PC-9 (cell line): ENCODE measurements around the gene MBD5. TPM values are rescaled to one million over a fixed set of nuclear protein-coding genes. Genes with fewer than 3 reads are reported as not detected.

ENCODE experiments used
- BruUV-seq: library from RNA; stranded (reverse); fragments of 400-500 nt; replicated peaks from 2 replicates; lab custom pipeline; 2021; lab: Mats Ljungman, UMichigan
- CTCF ChIA-PET: fragments of 300-600 bp; sonication (Branson Sonifier 250); formaldehyde crosslinking; loops from one replicate; lab custom pipeline; 2022; ENCODE audit warnings: antibody characterized with exemption; lab: Charles Lee
- POLR2A ChIA-PET: fragments of 300-600 bp; sonication (Branson Sonifier 250); formaldehyde crosslinking; loops from one replicate; lab custom pipeline; 2022; ENCODE audit warnings: antibody characterized with exemption; ENCODE audit not compliant: unreplicated experiment; lab: Charles Lee
- DNase-seq, 2 experiments: peaks; one replicate each; pipeline versions ENCODE4 v3.0.0 to v3.0.0-alpha.2; 2015 to 2022; ENCODE audit warnings: mixed read lengths in 1 of 2
- H2AFZ ChIP-seq: fragments of 200-600 bp; sonication (generic); 2 replicates; pipeline ENCODE4 v1.8.1; 2017; ENCODE audit warnings: antibody characterized with exemption
- H3F3A ChIP-seq: fragments of 200-600 bp; sonication (generic); 2 replicates; pipeline ENCODE4 v1.8.1; 2017; ENCODE audit warnings: antibody characterized with exemption, mild to moderate bottlenecking, low read depth; ENCODE audit not compliant: insufficient read depth
- H3K27ac ChIP-seq: fragments of 200-600 bp; sonication (generic); 2 replicates; pipeline ENCODE4 v1.6.1; 2016; ENCODE audit warnings: mixed run types
- H3K27me3 ChIP-seq: fragments of 200-600 bp; sonication (generic); 2 replicates; pipeline ENCODE4 v1.6.1; 2016; ENCODE audit warnings: low read depth, mixed run types; ENCODE audit not compliant: insufficient read depth
- H3K36me3 ChIP-seq: fragments of 200-600 bp; sonication (generic); 2 replicates; pipeline ENCODE4 v1.6.1; 2016; ENCODE audit warnings: low read depth, mixed run types
- H3K4me1 ChIP-seq: fragments of 200-600 bp; sonication (generic); replicated peaks from 2 replicates; pipeline ENCODE4 v1.6.1; 2016; ENCODE audit warnings: mixed run types; ENCODE audit not compliant: insufficient read depth
- H3K4me2 ChIP-seq: fragments of 200-600 bp; sonication (generic); 2 replicates; pipeline ENCODE4 v1.6.1; 2017; ENCODE audit warnings: mixed run types
- H3K4me3 ChIP-seq: fragments of 200-600 bp; sonication (generic); 2 replicates; pipeline ENCODE4 v1.6.1; 2016; ENCODE audit warnings: mixed run types
- H3K79me2 ChIP-seq: fragments of 200-600 bp; sonication (generic); 2 replicates; pipeline ENCODE4 v1.6.1; 2017; ENCODE audit warnings: low read depth, mixed run types
- H3K9me2 ChIP-seq: fragments of 200-600 bp; sonication (generic); 2 replicates; pipeline ENCODE4 v1.8.1; 2017; ENCODE audit warnings: mild to moderate bottlenecking; ENCODE audit not compliant: insufficient read depth
- H3K9me3 ChIP-seq: fragments of 200-600 bp; sonication (generic); 2 replicates; pipeline ENCODE4 v1.8.1; 2016; ENCODE audit warnings: low read depth; ENCODE audit not compliant: insufficient read depth
- H4K20me1 ChIP-seq: fragments of 200-600 bp; sonication (generic); 2 replicates; pipeline ENCODE4 v1.8.1; 2017; ENCODE audit not compliant: insufficient read depth
- EZH2 ChIP-seq: fragments of 200-600 bp; sonication (generic); IDR thresholded peaks from 2 replicates; pipeline ENCODE4 v1.8.0; 2017; ENCODE audit warnings: antibody characterized with exemption, low read depth
- intact Hi-C: fragments of 100-400 bp; cut with micrococcal nuclease; formaldehyde crosslinking; loops from one replicate; pipeline ENCODE4 v1.10.0; 2022; ENCODE audit not compliant: unreplicated experiment
- total RNA-seq: library from RNA; stranded (reverse); gene quantifications from 2 replicates; pipeline ENCODE4 v1.2.3, GENCODE V29; 2021
- TF ChIP-seq, protein P1 (sequence below): fragments of 200-600 bp; sonication (generic); conservative IDR thresholded peaks from 2 replicates; pipeline ENCODE4 v1.6.1; 2017; ENCODE audit warnings: mixed run types, antibody characterized with exemption, mild to moderate bottlenecking, moderate library complexity

MBD5 gene
- total RNA-seq, 1 experiment from 2014 or later = 46.5 TPM

DNA sequence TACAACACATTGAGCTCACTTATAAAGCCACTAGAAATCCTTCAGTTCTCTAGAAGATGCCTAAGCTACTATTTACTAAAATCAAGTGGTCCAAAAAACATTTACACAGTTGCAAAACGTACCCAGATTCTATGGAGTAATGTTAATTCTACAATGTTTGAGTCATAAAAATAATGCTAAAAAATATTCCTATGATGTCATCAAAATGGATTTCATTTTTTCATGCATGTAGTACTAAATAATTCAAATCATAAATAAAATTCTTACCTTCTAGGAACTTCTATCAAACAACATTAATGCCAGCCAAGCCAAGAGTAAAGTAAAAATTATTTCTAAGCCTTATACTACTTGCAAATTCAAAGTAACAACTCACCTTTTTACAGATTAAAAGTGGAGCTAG is 454.7 kb downstream of the MBD5 start:
- DNase-seq = no peak
- Histone ChIP-seq H3K4me3 (no peak overlapping the region), H3K36me3 (no peaks in the 10 kb centered on the region), H3K4me1 (no peaks in the 10 kb centered on the region), H3K9me2 (no peaks in the 10 kb centered on the region), H4K20me1 (no peaks in the 10 kb centered on the region), H3K4me2 (no peak overlapping the region), H3K27ac (no peak overlapping the region), H3K79me2 (no peaks in the 10 kb centered on the region), H3K9me3 (no peaks in the 10 kb centered on the region), H2AFZ (no peak overlapping the region), H3F3A (no peaks in the 10 kb centered on the region), H3K27me3 (no peaks in the 10 kb centered on the region)
- no TSS peak for BruUV-seq
- CTCF ChIA-PET = no interaction called here
- intact Hi-C loops = no loop called here
- POLR2A ChIA-PET = no interaction called here
- TF ChIP-seq EZH2 = no peak
- TF ChIP-seq, protein P1, sequence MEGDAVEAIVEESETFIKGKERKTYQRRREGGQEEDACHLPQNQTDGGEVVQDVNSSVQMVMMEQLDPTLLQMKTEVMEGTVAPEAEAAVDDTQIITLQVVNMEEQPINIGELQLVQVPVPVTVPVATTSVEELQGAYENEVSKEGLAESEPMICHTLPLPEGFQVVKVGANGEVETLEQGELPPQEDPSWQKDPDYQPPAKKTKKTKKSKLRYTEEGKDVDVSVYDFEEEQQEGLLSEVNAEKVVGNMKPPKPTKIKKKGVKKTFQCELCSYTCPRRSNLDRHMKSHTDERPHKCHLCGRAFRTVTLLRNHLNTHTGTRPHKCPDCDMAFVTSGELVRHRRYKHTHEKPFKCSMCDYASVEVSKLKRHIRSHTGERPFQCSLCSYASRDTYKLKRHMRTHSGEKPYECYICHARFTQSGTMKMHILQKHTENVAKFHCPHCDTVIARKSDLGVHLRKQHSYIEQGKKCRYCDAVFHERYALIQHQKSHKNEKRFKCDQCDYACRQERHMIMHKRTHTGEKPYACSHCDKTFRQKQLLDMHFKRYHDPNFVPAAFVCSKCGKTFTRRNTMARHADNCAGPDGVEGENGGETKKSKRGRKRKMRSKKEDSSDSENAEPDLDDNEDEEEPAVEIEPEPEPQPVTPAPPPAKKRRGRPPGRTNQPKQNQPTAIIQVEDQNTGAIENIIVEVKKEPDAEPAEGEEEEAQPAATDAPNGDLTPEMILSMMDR = no peak

DNA sequence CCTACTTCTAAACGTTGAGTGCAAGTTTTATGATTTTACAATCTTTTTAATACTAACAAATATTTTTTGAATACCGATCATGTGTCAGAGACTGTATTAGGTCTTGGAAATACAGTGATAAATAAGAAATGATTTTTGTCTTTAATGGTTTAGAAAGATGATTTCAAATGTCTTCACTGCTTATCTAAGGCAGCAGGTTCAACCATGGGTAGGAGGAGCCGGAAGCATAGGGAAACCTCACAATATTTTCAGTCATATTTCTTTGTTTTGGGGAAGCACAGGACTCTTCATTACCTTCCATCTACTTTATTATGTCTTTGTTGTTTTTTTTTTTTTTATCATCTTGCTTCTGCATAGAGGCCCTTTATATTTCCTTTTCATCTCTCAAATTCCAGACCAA is 458.5 kb downstream of the MBD5 start:
- intact Hi-C loops = no loop called here
- no peak overlapping the region for H3K27ac ChIP-seq
- H3K9me3 ChIP-seq = no peaks in the 10 kb centered on the region
- H3K27me3 ChIP-seq = no peaks in the 10 kb centered on the region
- H4K20me1 ChIP-seq = no peaks in the 10 kb centered on the region
- no peak overlapping the region for H3K4me3 ChIP-seq
- no peaks in the 10 kb centered on the region for H3F3A ChIP-seq
- H3K4me2 ChIP-seq = no peak overlapping the region
- no TSS peak for BruUV-seq
- CTCF ChIA-PET = no interaction called here
- H3K36me3 ChIP-seq = no peaks in the 10 kb centered on the region
- DNase-seq = no peak
- H3K79me2 ChIP-seq = no peaks in the 10 kb centered on the region
- no peaks in the 10 kb centered on the region for H3K4me1 ChIP-seq
- POLR2A ChIA-PET = no interaction called here
- no peak overlapping the region for H2AFZ ChIP-seq
- no peaks in the 10 kb centered on the region for H3K9me2 ChIP-seq
- TF ChIP-seq, protein P1 = no peak
- no peak for TF ChIP-seq EZH2

DNA sequence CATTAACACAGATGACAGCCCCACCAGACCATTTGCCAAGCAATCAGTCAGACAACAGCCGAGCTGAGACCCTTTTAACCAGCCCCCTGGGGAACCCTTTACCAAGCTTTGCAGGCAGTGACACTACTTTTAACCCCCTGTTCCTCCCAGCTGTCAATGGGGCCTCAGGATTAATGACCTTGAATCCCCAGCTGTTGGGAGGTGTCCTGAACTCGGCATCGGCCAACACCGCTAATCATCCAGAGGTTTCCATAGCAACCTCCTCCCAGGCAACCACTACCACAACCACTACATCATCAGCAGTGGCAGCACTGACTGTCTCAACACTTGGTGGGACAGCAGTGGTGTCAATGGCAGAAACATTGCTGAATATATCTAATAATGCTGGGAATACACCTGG is 462.8 kb downstream of the MBD5 start:
- ChIA-PET POLR2A (no interaction called here), CTCF (no interaction called here)
- no peaks in the 10 kb centered on the region for H3K4me1 ChIP-seq
- no peaks in the 10 kb centered on the region for H3K36me3 ChIP-seq
- intact Hi-C loops = no loop called here
- DNase-seq = no peak
- H4K20me1 ChIP-seq = no peaks in the 10 kb centered on the region
- no peak overlapping the region for H3K27ac ChIP-seq
- TF ChIP-seq, protein P1 = no peak
- no peak for TF ChIP-seq EZH2
- H3F3A ChIP-seq = no peaks in the 10 kb centered on the region
- no peak overlapping the region for H2AFZ ChIP-seq
- no TSS peak for BruUV-seq
- no peaks in the 10 kb centered on the region for H3K79me2 ChIP-seq
- H3K9me3 ChIP-seq = no peaks in the 10 kb centered on the region
- no peak overlapping the region for H3K4me3 ChIP-seq
- no peak overlapping the region for H3K4me2 ChIP-seq
- H3K9me2 ChIP-seq = no peaks in the 10 kb centered on the region
- no peaks in the 10 kb centered on the region for H3K27me3 ChIP-seq
